OCI-LY3 (cell line): ENCODE data around the gene CAMK2D.

Source experiments
- EZH2phosphoT487 ChIP-seq: fragments of 200-600 bp; shearing (Covaris generic); IDR thresholded peaks from 2 replicates; pipeline ENCODE4 v1.6.1; 2018; ENCODE audit warnings: antibody characterized with exemption, mixed run types, low read depth
- TF ChIP-seq, protein P1 (sequence below): fragments of 200-600, 300-600 bp; sonication (generic); IDR thresholded peaks from 2 replicates; pipeline ENCODE4 v1.5.1; 2014; ENCODE audit warnings: antibody characterized with exemption, low read length, low read depth

DNA sequence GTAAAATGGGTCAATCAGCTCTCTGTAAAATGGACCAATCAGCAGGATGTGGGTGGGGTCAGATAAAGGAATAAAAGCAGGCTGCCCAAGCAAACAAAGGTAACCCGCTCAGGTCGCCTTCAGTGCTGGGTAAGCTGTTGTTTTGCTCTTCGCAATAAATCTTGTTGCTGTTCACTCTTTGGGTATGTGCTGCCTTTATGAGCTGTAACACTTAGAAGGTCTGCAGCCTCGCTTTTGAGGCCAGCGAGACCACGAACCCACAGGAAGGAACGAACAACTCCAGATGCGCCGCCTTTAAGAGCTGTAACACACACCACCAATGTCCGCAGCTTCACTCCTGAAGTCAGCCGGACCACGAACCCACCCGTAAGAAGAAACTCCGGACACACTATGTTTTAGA lies 11.5 kb upstream of the CAMK2D start:
- TF ChIP-seq, protein P1, sequence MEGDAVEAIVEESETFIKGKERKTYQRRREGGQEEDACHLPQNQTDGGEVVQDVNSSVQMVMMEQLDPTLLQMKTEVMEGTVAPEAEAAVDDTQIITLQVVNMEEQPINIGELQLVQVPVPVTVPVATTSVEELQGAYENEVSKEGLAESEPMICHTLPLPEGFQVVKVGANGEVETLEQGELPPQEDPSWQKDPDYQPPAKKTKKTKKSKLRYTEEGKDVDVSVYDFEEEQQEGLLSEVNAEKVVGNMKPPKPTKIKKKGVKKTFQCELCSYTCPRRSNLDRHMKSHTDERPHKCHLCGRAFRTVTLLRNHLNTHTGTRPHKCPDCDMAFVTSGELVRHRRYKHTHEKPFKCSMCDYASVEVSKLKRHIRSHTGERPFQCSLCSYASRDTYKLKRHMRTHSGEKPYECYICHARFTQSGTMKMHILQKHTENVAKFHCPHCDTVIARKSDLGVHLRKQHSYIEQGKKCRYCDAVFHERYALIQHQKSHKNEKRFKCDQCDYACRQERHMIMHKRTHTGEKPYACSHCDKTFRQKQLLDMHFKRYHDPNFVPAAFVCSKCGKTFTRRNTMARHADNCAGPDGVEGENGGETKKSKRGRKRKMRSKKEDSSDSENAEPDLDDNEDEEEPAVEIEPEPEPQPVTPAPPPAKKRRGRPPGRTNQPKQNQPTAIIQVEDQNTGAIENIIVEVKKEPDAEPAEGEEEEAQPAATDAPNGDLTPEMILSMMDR: no peak
- TF ChIP-seq EZH2phosphoT487: no peak
